Measurements from ENCODE around the gene CRYBB1.

Gene CRYBB1

DNA sequence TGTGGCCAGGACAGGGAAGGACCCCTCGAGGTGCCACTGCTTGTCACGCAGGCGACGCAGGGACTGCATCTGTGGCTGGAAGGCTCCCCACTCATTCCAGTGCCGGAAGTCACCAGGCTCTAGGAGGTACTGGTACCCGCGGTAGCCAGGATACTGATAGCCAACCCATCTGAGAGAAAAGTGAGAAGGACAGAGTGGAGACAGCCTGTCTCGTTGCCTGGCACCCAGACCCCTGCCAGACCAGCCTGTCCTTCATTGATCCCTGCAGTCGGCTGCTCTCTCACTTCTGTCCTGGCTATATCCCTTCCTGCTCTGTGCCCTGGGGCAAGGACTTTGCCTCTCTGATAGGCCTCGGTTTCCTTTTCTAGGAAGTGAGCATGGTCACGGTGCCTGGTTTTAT lies 18.3 kb downstream of the CRYBB1 start:
- peak; percentile 31; the same call in 1 of the 3 replicates for ATAC-seq
- TF ChIP-seq, protein P1, sequence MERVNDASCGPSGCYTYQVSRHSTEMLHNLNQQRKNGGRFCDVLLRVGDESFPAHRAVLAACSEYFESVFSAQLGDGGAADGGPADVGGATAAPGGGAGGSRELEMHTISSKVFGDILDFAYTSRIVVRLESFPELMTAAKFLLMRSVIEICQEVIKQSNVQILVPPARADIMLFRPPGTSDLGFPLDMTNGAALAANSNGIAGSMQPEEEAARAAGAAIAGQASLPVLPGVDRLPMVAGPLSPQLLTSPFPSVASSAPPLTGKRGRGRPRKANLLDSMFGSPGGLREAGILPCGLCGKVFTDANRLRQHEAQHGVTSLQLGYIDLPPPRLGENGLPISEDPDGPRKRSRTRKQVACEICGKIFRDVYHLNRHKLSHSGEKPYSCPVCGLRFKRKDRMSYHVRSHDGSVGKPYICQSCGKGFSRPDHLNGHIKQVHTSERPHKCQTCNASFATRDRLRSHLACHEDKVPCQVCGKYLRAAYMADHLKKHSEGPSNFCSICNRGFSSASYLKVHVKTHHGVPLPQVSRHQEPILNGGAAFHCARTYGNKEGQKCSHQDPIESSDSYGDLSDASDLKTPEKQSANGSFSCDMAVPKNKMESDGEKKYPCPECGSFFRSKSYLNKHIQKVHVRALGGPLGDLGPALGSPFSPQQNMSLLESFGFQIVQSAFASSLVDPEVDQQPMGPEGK (CRISPR knock-in tag; IDR thresholded peaks at IDR 0.05; ENCODE audit: borderline replicate concordance) = no peak
- TF ChIP-seq ARNTL (CRISPR knock-in tag; IDR thresholded peaks at IDR 0.05; ENCODE audit: borderline replicate concordance, low read depth) (no peak), CREB5 (CRISPR knock-in tag; IDR thresholded peaks at IDR 0.05; ENCODE audit: low read depth) (no peak), ZNF8 (CRISPR knock-in tag; IDR thresholded peaks at IDR 0.05) (no peak), ESRRG (CRISPR knock-in tag; IDR thresholded peaks at IDR 0.05) (no peak), RARB (CRISPR knock-in tag; IDR thresholded peaks at IDR 0.05) (no peak)
- TF ChIP-seq, protein P2, sequence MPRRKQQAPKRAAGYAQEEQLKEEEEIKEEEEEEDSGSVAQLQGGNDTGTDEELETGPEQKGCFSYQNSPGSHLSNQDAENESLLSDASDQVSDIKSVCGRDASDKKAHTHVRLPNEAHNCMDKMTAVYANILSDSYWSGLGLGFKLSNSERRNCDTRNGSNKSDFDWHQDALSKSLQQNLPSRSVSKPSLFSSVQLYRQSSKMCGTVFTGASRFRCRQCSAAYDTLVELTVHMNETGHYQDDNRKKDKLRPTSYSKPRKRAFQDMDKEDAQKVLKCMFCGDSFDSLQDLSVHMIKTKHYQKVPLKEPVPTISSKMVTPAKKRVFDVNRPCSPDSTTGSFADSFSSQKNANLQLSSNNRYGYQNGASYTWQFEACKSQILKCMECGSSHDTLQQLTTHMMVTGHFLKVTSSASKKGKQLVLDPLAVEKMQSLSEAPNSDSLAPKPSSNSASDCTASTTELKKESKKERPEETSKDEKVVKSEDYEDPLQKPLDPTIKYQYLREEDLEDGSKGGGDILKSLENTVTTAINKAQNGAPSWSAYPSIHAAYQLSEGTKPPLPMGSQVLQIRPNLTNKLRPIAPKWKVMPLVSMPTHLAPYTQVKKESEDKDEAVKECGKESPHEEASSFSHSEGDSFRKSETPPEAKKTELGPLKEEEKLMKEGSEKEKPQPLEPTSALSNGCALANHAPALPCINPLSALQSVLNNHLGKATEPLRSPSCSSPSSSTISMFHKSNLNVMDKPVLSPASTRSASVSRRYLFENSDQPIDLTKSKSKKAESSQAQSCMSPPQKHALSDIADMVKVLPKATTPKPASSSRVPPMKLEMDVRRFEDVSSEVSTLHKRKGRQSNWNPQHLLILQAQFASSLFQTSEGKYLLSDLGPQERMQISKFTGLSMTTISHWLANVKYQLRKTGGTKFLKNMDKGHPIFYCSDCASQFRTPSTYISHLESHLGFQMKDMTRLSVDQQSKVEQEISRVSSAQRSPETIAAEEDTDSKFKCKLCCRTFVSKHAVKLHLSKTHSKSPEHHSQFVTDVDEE (CRISPR knock-in tag; IDR thresholded peaks at IDR 0.05) = no peak

- no peak for ATAC-seq
- TF ChIP-seq ZNF70 (CRISPR knock-in tag; IDR thresholded peaks at IDR 0.05) (no peak), BACH2 (CRISPR knock-in tag; IDR thresholded peaks at IDR 0.05; ENCODE audit: borderline replicate concordance) (no peak), ESRRG (CRISPR knock-in tag; IDR thresholded peaks at IDR 0.05) (no peak), ZNF8 (CRISPR knock-in tag; IDR thresholded peaks at IDR 0.05) (no peak), CREB5 (CRISPR knock-in tag; IDR thresholded peaks at IDR 0.05; ENCODE audit: low read depth) (no peak), CSDC2 (CRISPR knock-in tag; IDR thresholded peaks at IDR 0.05) (no peak), TCF4 (CRISPR knock-in tag; IDR thresholded peaks at IDR 0.05; ENCODE audit: borderline replicate concordance) (no peak), ARNTL (CRISPR knock-in tag; IDR thresholded peaks at IDR 0.05; ENCODE audit: borderline replicate concordance, low read depth) (no peak)
- TF ChIP-seq, protein P3, sequence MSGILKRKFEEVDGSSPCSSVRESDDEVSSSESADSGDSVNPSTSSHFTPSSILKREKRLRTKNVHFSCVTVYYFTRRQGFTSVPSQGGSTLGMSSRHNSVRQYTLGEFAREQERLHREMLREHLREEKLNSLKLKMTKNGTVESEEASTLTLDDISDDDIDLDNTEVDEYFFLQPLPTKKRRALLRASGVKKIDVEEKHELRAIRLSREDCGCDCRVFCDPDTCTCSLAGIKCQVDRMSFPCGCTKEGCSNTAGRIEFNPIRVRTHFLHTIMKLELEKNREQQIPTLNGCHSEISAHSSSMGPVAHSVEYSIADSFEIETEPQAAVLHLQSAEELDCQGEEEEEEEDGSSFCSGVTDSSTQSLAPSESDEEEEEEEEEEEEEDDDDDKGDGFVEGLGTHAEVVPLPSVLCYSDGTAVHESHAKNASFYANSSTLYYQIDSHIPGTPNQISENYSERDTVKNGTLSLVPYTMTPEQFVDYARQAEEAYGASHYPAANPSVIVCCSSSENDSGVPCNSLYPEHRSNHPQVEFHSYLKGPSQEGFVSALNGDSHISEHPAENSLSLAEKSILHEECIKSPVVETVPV (CRISPR knock-in tag; IDR thresholded peaks at IDR 0.05) = no peak
- TF ChIP-seq, protein P1 (CRISPR knock-in tag; IDR thresholded peaks at IDR 0.05; ENCODE audit: borderline replicate concordance) = no peak
These were observed 20.3 kb downstream of the CRYBB1 start for GRCh38 chr22:26597480-26597879.

GRCh38 chr22:26597026-26597425 lies 20.8 kb downstream of the CRYBB1 start:
- no peak for TF ChIP-seq ESRRG (CRISPR knock-in tag; IDR thresholded peaks at IDR 0.05)
- TF ChIP-seq ZFP3 (CRISPR knock-in tag; IDR thresholded peaks at IDR 0.05) = no peak
- TF ChIP-seq, protein P2 (CRISPR knock-in tag; IDR thresholded peaks at IDR 0.05) = no peak
- TF ChIP-seq SNAI2 (CRISPR knock-in tag; IDR thresholded peaks at IDR 0.05) = no peak
- TF ChIP-seq, protein P3 (CRISPR knock-in tag; IDR thresholded peaks at IDR 0.05) = no peak
- no peak for TF ChIP-seq TOX (CRISPR knock-in tag; IDR thresholded peaks at IDR 0.05; ENCODE audit: borderline replicate concordance)
- no peak for TF ChIP-seq RARB (CRISPR knock-in tag; IDR thresholded peaks at IDR 0.05)
- no peak for TF ChIP-seq OSR1 (CRISPR knock-in tag; IDR thresholded peaks at IDR 0.05)
- ATAC-seq = no peak
